Measurements from ENCODE around the gene ZBTB7A.

GRCh38 chr19:4038661-4039423 lies 27.9 kb downstream of the ZBTB7A start:
- TF ChIP-seq, protein P1, sequence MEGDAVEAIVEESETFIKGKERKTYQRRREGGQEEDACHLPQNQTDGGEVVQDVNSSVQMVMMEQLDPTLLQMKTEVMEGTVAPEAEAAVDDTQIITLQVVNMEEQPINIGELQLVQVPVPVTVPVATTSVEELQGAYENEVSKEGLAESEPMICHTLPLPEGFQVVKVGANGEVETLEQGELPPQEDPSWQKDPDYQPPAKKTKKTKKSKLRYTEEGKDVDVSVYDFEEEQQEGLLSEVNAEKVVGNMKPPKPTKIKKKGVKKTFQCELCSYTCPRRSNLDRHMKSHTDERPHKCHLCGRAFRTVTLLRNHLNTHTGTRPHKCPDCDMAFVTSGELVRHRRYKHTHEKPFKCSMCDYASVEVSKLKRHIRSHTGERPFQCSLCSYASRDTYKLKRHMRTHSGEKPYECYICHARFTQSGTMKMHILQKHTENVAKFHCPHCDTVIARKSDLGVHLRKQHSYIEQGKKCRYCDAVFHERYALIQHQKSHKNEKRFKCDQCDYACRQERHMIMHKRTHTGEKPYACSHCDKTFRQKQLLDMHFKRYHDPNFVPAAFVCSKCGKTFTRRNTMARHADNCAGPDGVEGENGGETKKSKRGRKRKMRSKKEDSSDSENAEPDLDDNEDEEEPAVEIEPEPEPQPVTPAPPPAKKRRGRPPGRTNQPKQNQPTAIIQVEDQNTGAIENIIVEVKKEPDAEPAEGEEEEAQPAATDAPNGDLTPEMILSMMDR (IDR thresholded peaks at IDR 0.05), result no peak
- TF ChIP-seq POLR2A (IDR thresholded peaks at IDR 0.05), result no peak

Data from esophagus squamous epithelium (tissue), 4 donors.